Measurements from ENCODE around the gene DPPA3. TPM values are rescaled to one million over a fixed set of nuclear protein-coding genes. Genes with fewer than 3 reads are reported as not detected.
"Not testable (repeated sequence)": the region's sequence is repeated elsewhere in the genome, so short reads cannot be mapped to it uniquely, and the experiment has no call there.

DPPA3 gene
- total RNA-seq, 3 donors from 2014 or later: not detected

DNA sequence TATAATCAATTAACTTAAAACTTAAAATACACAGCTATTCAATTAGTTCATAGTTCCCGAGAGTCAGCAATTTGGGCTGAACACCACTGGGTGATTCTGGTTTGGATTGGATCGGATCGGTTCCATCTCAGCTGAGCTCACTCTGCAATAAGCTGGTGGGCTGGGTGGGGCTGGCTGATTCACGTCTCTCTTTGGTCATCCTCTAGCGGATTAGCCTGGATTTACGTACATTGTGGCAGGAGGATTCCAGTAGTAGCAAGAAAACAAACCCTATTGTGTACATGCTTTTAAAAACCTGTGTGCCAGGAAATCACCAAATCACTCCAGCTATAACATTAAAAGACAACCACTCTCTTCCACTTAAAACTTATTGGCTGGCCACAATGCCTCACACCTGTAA, 39.1 kb downstream of the DPPA3 start:
- Histone ChIP-seq H3K36me3 (no peaks in the 10 kb centered on the region), H3K4me3 (no peak overlapping the region), H3K27me3 (no peaks in the 10 kb centered on the region), H3K27ac (no peak overlapping the region), H3K4me1 (no peaks in the 10 kb centered on the region), H3K9me3 (peaks cover 0 to 4% of the 10 kb centered on the region in 2 donors)
- intact Hi-C loops (cut with DNase I; ENCODE audit: low total_unique reads): no loop called here
- TF ChIP-seq CTCF (IDR thresholded peaks at IDR 0.05): no peak
- no peak for TF ChIP-seq POLR2AphosphoS5 (IDR thresholded peaks at IDR 0.05)
- no peak for TF ChIP-seq POLR2A (IDR thresholded peaks at IDR 0.05)
- no peak for DNase-seq (ENCODE audit: low spot score in 2 of 2)

DNA sequence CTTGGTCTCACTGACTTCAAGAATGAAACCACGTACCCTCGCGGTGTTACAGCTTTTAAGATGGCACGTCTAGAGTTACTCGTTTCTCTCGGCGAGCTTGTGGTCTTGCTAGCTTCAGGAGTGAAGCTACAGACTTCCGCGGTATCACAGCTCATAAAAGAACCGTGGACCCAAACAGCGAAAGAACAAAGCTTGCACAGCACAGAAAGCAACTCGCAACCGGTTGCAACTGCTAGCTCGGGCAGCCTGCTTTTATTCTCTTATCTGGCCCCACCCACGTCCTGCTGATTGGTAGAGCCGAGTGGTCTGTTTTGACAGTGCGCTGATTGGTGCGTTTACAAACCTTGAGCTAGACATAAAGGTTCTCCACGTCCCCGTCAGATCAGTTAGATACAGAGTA, 40.2 kb downstream of the DPPA3 start:
- no peaks in the 10 kb centered on the region for H3K4me1 ChIP-seq
- no peak for DNase-seq (ENCODE audit: low spot score in 2 of 2)
- H3K9me3 ChIP-seq: peaks cover 0 to 4% of the 10 kb centered on the region in 2 donors
- no peaks in the 10 kb centered on the region for H3K36me3 ChIP-seq
- no peak overlapping the region for H3K27ac ChIP-seq
- intact Hi-C loops (cut with DNase I; ENCODE audit: low total_unique reads): no loop called here
- TF ChIP-seq CTCF (IDR thresholded peaks at IDR 0.05) (no peak), POLR2AphosphoS5 (IDR thresholded peaks at IDR 0.05) (no peak), POLR2A (IDR thresholded peaks at IDR 0.05) (no peak)
- no peaks in the 10 kb centered on the region for H3K27me3 ChIP-seq
- H3K4me3 ChIP-seq: no peak overlapping the region

- H3K9me3 ChIP-seq; H3K27me3 ChIP-seq; DNase-seq (ENCODE audit: low spot score in 2 of 2); H3K36me3 ChIP-seq; intact Hi-C loops (cut with DNase I; ENCODE audit: low total_unique reads); H3K4me3 ChIP-seq; H3K27ac ChIP-seq; H3K4me1 ChIP-seq: not testable (repeated sequence)
These were observed 41.0 kb downstream of the DPPA3 start for GRCh38 chr12:7751941-7752922.

- DNase-seq (ENCODE audit: low spot score in 2 of 2); H3K27ac ChIP-seq; H3K27me3 ChIP-seq; H3K36me3 ChIP-seq; intact Hi-C loops (cut with DNase I; ENCODE audit: low total_unique reads); H3K4me1 ChIP-seq; H3K9me3 ChIP-seq; H3K4me3 ChIP-seq: not testable (repeated sequence)
These were observed 44.4 kb downstream of the DPPA3 start for GRCh38 chr12:7755668-7756067.

DNA sequence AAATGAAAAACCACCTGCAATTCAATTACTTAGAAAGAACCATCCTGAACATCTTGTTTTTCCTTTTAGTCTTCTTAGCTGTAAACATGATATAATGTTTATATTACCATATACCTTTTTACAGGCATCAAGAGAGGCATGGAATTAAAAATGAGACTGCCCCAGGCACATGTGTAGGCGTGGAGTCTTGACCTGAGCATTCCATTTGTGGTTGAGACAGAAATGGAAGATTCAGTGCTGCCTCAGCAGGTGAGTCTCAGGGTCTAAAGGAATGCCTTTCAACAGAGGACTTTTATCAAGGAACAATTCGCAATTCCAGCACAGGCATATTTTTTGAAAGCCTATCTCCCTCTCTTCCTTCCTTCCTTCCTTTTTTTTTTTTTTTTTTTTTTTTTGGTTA, 45.8 kb downstream of the DPPA3 start:
- no peak overlapping the region for H3K27ac ChIP-seq
- H3K9me3 ChIP-seq: no peaks in the 10 kb centered on the region
- no peaks in the 10 kb centered on the region for H3K4me1 ChIP-seq
- intact Hi-C loops (cut with DNase I; ENCODE audit: low total_unique reads): no loop called here
- no peak overlapping the region for H3K4me3 ChIP-seq
- H3K36me3 ChIP-seq: no peaks in the 10 kb centered on the region
- DNase-seq (ENCODE audit: low spot score in 2 of 2): no peak
- no peaks in the 10 kb centered on the region for H3K27me3 ChIP-seq
- no peak for TF ChIP-seq POLR2AphosphoS5 (IDR thresholded peaks at IDR 0.05)

- Histone ChIP-seq H3K27me3 (no peaks in the 10 kb centered on the region), H3K9me3 (no peaks in the 10 kb centered on the region), H3K4me3 (no peak overlapping the region), H3K36me3 (no peaks in the 10 kb centered on the region), H3K27ac (no peak overlapping the region), H3K4me1 (no peaks in the 10 kb centered on the region)
- intact Hi-C loops (cut with DNase I; ENCODE audit: low total_unique reads): no loop called here
- no peak for TF ChIP-seq CTCF (IDR thresholded peaks at IDR 0.05)
- TF ChIP-seq POLR2AphosphoS5 (IDR thresholded peaks at IDR 0.05): no peak
- TF ChIP-seq POLR2A (IDR thresholded peaks at IDR 0.05): no peak
- DNase-seq (ENCODE audit: low spot score in 2 of 2): no peak
These were observed 47.5 kb downstream of the DPPA3 start for GRCh38 chr12:7758766-7759140.

Other genes with a start within 250 kb of the DPPA3 start
- 100 to 1,000 TPM in 2 of 3 donors, 10 to 100 TPM in 1; 98.6 to 848 (median 125) TPM for gene CD163, start 207.7 kb upstream of the DPPA3 start, total RNA-seq
- not detected for gene APOBEC1, start 45.5 kb upstream of the DPPA3 start, total RNA-seq
- under 1 TPM in 1 of 3 donors, not detected in 2; 0.33 TPM for gene GDF3, start 15.7 kb upstream of the DPPA3 start, total RNA-seq
- gene CLEC4C, start 35.9 kb downstream of the DPPA3 start, total RNA-seq: not detected
- not detected for gene NANOGNB, start 53.8 kb downstream of the DPPA3 start, total RNA-seq
- under 1 TPM in 2 of 3 donors, not detected in 1; 0.15 to 0.32 TPM for gene NANOG, start 78.0 kb downstream of the DPPA3 start, total RNA-seq
- 1 to 10 TPM in 1 of 3 donors, not detected in 2; 2.7 TPM for gene SLC2A14, start 161.5 kb downstream of the DPPA3 start, total RNA-seq
- gene SLC2A3, start 224.8 kb downstream of the DPPA3 start, total RNA-seq: 10 to 100 TPM; 28.2 to 47.9 (median 45.8) TPM

Data from breast epithelium (tissue), 4 donors.